H1 (cell line): ENCODE measurements around the gene CHCHD3. TPM values are rescaled to one million over a fixed set of nuclear protein-coding genes. Genes with fewer than 3 reads are reported as not detected.

ENCODE experiments used
- CTCF ChIA-PET: fragments of 300-600 bp; sonication (Branson Sonifier 250); formaldehyde crosslinking; loops from one replicate; lab custom pipeline; 2021; ENCODE audit not compliant: partially characterized antibody; lab: Charles Lee
- POLR2A ChIA-PET: fragments of 300-600 bp; sonication (Branson Sonifier 250); formaldehyde crosslinking; loops from one replicate; lab custom pipeline; 2021; ENCODE audit warnings: inconsistent platforms; ENCODE audit not compliant: partially characterized antibody; lab: Charles Lee
- DNase-seq, 2 experiments: peaks; one replicate each; pipeline versions ENCODE4 v3.0.0 to v3.0.0-alpha.2; 2010 to 2022; ENCODE audit warnings: low spot score in 2 of 2, low read depth in 1 of 2, mixed read lengths in 1 of 2
- FAIRE-seq: peaks from 2 replicates; lab custom pipeline; 2011; peaks lifted over from hg19 to GRCh38; lab: Jason Lieb, UNC
- H2AFZ ChIP-seq: 2 replicates; pipeline ENCODE4 v1.8.1; 2012; ENCODE audit warnings: low read length, inconsistent platforms
- H2AK5ac ChIP-seq: 2 replicates; pipeline ENCODE4 v1.6.1; 2013; ENCODE audit warnings: low read depth, low read length
- H2BK120ac ChIP-seq: replicated peaks from 2 replicates; pipeline ENCODE3; 2013; ENCODE audit warnings: low read depth, low read length, inconsistent platforms
- H2BK12ac ChIP-seq: 2 replicates; pipeline ENCODE4 v1.6.1; 2013; ENCODE audit warnings: low read depth, low read length
- H2BK15ac ChIP-seq: 2 replicates; pipeline ENCODE4 v1.6.1; 2013; ENCODE audit warnings: low read length
- H2BK20ac ChIP-seq: 2 replicates; pipeline ENCODE4 v1.6.1; 2013; ENCODE audit warnings: low read length
- H2BK5ac ChIP-seq: 2 replicates; pipeline ENCODE4 v1.6.1; 2013; ENCODE audit warnings: low read depth, low read length
- H3K14ac ChIP-seq: 2 replicates; pipeline ENCODE4 v1.6.1; 2013; ENCODE audit warnings: inconsistent platforms; ENCODE audit not compliant: insufficient read length
- H3K18ac ChIP-seq: 2 replicates; pipeline ENCODE4 v1.6.1; 2013; ENCODE audit warnings: low read length; ENCODE audit errors: extremely low read depth
- H3K23ac ChIP-seq: 2 replicates; pipeline ENCODE4 v1.6.1; 2013; ENCODE audit warnings: inconsistent platforms; ENCODE audit not compliant: insufficient read length
- H3K23me2 ChIP-seq: 2 replicates; pipeline ENCODE4 v1.6.1; 2013; ENCODE audit warnings: low read depth, low read length
- H3K27ac ChIP-seq: 2 replicates; pipeline ENCODE4 v1.6.1; 2011; ENCODE audit warnings: low read depth, low read length, inconsistent platforms
- H3K27me3 ChIP-seq, 4 experiments: replicated peaks in 1 of 4; 1 replicate in 1 of 4; 2 replicates in 3 of 4; pipeline versions ENCODE4 v1.6.1 to v1.8.1; 2011 to 2013; ENCODE audit warnings: low read length in 3 of 4, mild to moderate bottlenecking in 3 of 4, inconsistent platforms in 2 of 4, mixed read lengths in 2 of 4, moderate library complexity in 1 of 4; ENCODE audit not compliant: control insufficient read depth in 3 of 4, insufficient read depth in 3 of 4; ENCODE audit errors: extremely low read depth in 1 of 4
- H3K36me3 ChIP-seq, 4 experiments: 2 replicates each; pipeline versions ENCODE4 v1.6.1 to v1.8.1; 2011 to 2013; ENCODE audit warnings: mild to moderate bottlenecking in 4 of 4, low read length in 3 of 4, moderate library complexity in 2 of 4, control low read depth in 1 of 4, inconsistent platforms in 1 of 4; ENCODE audit not compliant: insufficient read depth in 4 of 4, control insufficient read depth in 2 of 4
- H3K4ac ChIP-seq: replicated peaks from 2 replicates; pipeline ENCODE3; 2013; ENCODE audit warnings: low read length, low read depth, mixed read lengths, inconsistent platforms; ENCODE audit not compliant: insufficient read length
- H3K4me1 ChIP-seq, 4 experiments: replicated peaks in 1 of 4; 1 replicate in 1 of 4; 2 replicates in 3 of 4; pipeline versions ENCODE4 v1.6.1 to v1.8.1; 2011 to 2013; ENCODE audit warnings: low read length in 3 of 4, inconsistent platforms in 2 of 4, mixed read lengths in 1 of 4; ENCODE audit not compliant: insufficient read depth in 4 of 4, control insufficient read depth in 3 of 4
- H3K4me2 ChIP-seq, 2 experiments: 2 replicates each; pipeline versions ENCODE4 v1.6.1 to v1.8.1; 2011 to 2013; ENCODE audit warnings: low read depth in 2 of 2, low read length in 2 of 2, control low read depth in 1 of 2, inconsistent platforms in 1 of 2, mild to moderate bottlenecking in 1 of 2; ENCODE audit not compliant: insufficient read depth in 1 of 2
- H3K4me3 ChIP-seq, 4 experiments: fragments of 200-600, 300-600 bp in 1 of 4; sonication (generic), shearing (Covaris generic), sonication (Bioruptor Twin) in 1 of 4; 2 replicates each; pipeline versions ENCODE4 v1.5.1 to v1.8.1; 2011 to 2016; ENCODE audit warnings: low read length in 4 of 4, low read depth in 3 of 4, control low read depth in 2 of 4, inconsistent platforms in 2 of 4, mild to moderate bottlenecking in 2 of 4, mixed read lengths in 1 of 4, moderate library complexity in 1 of 4; ENCODE audit not compliant: insufficient read depth in 2 of 4; ENCODE audit errors: extremely low read depth in 1 of 4
- H3K56ac ChIP-seq: replicated peaks from 2 replicates; pipeline ENCODE3; 2013; ENCODE audit warnings: low read depth, mild to moderate bottlenecking, mixed read lengths, low read length, inconsistent platforms; ENCODE audit not compliant: insufficient read length
- H3K79me1 ChIP-seq: 2 replicates; pipeline ENCODE4 v1.6.1; 2013; ENCODE audit warnings: low read depth, low read length, control low read depth
- H3K79me2 ChIP-seq, 2 experiments: 2 replicates each; pipeline versions ENCODE4 v1.6.1 to v1.8.1; 2012 to 2013; ENCODE audit warnings: low read length in 2 of 2, mild to moderate bottlenecking in 2 of 2, inconsistent platforms in 1 of 2; ENCODE audit not compliant: insufficient read depth in 2 of 2, control insufficient read depth in 1 of 2
- H3K9ac ChIP-seq, 4 experiments: replicated peaks in 1 of 4; 1 replicate in 1 of 4; 2 replicates in 3 of 4; pipeline versions ENCODE4 v1.6.1 to v1.8.1; 2011 to 2013; ENCODE audit warnings: low read depth in 3 of 4, low read length in 3 of 4, control low read depth in 2 of 4, mild to moderate bottlenecking in 2 of 4, moderate library complexity in 2 of 4, inconsistent platforms in 1 of 4; ENCODE audit errors: extremely low read depth in 1 of 4
- H3K9me3 ChIP-seq, 2 experiments: 2 replicates each; pipeline versions ENCODE4 v1.6.1 to v1.8.1; 2012 to 2013; ENCODE audit warnings: mild to moderate bottlenecking in 2 of 2, moderate library complexity in 2 of 2, control low read depth in 1 of 2, inconsistent platforms in 1 of 2, low read depth in 1 of 2, low read length in 1 of 2, mixed read lengths in 1 of 2; ENCODE audit not compliant: insufficient read depth in 2 of 2
- H4K20me1 ChIP-seq, 2 experiments: replicated peaks in 1 of 2; 2 replicates each; pipeline versions ENCODE3 to v1.8.1; 2011 to 2013; ENCODE audit warnings: inconsistent platforms in 2 of 2, low read length in 2 of 2, mild to moderate bottlenecking in 1 of 2; ENCODE audit not compliant: insufficient read depth in 2 of 2, control insufficient read depth in 1 of 2
- H4K5ac ChIP-seq: 2 replicates; pipeline ENCODE4 v1.6.1; 2013; ENCODE audit warnings: low read length, low read depth, mixed read lengths, inconsistent platforms; ENCODE audit not compliant: insufficient read length
- H4K8ac ChIP-seq: 2 replicates; pipeline ENCODE4 v1.8.0; 2013; ENCODE audit warnings: mild to moderate bottlenecking, moderate library complexity, low read length, inconsistent platforms; ENCODE audit not compliant: insufficient read depth; ENCODE audit errors: extremely low read depth
- H4K91ac ChIP-seq: replicated peaks from 2 replicates; pipeline ENCODE3; 2013; ENCODE audit warnings: low read length, mixed read lengths, inconsistent platforms; ENCODE audit not compliant: insufficient read length
- ATF2 ChIP-seq: IDR thresholded peaks from 2 replicates; pipeline ENCODE4 v1.6.1; 2012; ENCODE audit warnings: low read length, inconsistent platforms
- BACH1 ChIP-seq: IDR thresholded peaks from 2 replicates; pipeline ENCODE4 v1.6.1; 2012; ENCODE audit warnings: low read length, improper control_type of control experiment
- CHD1 ChIP-seq: IDR thresholded peaks from 2 replicates; pipeline ENCODE4 v1.6.1; 2012; ENCODE audit warnings: low read depth, low read length, improper control_type of control experiment
- EP300 ChIP-seq, 2 experiments: IDR thresholded peaks; 1 replicate in 1 of 2; 2 replicates in 1 of 2; pipeline ENCODE4 v1.6.1; 2011 to 2012; ENCODE audit warnings: low read depth in 2 of 2, low read length in 2 of 2, mild to moderate bottlenecking in 2 of 2, borderline replicate concordance in 1 of 2, inconsistent platforms in 1 of 2, moderate library complexity in 1 of 2
- GABPA ChIP-seq: IDR thresholded peaks from 2 replicates; pipeline ENCODE4 v1.6.1; 2011; ENCODE audit warnings: mild to moderate bottlenecking, low read length, moderate library complexity, borderline replicate concordance; ENCODE audit not compliant: insufficient read depth
- NRF1 ChIP-seq: IDR thresholded peaks from 2 replicates; pipeline ENCODE4 v1.6.1; 2011; ENCODE audit warnings: mild to moderate bottlenecking, low read depth, low read length, improper control_type of control experiment
- YY1 ChIP-seq: IDR thresholded peaks from 2 replicates; pipeline ENCODE4 v1.6.1; 2011; ENCODE audit warnings: low read depth, mild to moderate bottlenecking, low read length
- WGBS, 2 experiments: shearing (Covaris generic) in 1 of 2; methylation state at CpG; one replicate each; pipeline versions ENCODE4 v1.1.6 to v1.1.7; 2013 to 2015; ENCODE audit warnings: low lambda C conversion rate in 2 of 2, mixed read lengths in 2 of 2, inconsistent platforms in 1 of 2, low coverage in 1 of 2, missing lambda C conversion rate in 1 of 2; ENCODE audit not compliant: insufficient replicate concordance in 2 of 2, insufficient coverage in 1 of 2, insufficient read length in 1 of 2; ENCODE audit errors: extremely low coverage in 1 of 2, missing lambda C conversion rate in 1 of 2; 5-methylcytosine and 5-hydroxymethylcytosine counted together
- polyA plus RNA-seq, 7 experiments: library from polyadenylated mRNA; depleted of rRNA in 3 of 7; stranded (reverse) in 5 of 7; unstranded in 2 of 7; fragments of >200 nt in 5 of 7; fragments of 200-250 nt in 2 of 7; gene quantifications; 1 replicate in 5 of 7; 2 replicates in 1 of 7; 4 replicates in 1 of 7; pipeline versions ENCODE4 v1.2.1 to v1.2.3, GENCODE V29; 2011 to 2013; ENCODE audit warnings: missing spikeins in 2 of 7, mixed read lengths in 2 of 7
- total RNA-seq: library from RNA; stranded (reverse); fragmentation: NEBNext Ultra II Directional; extraction: Animal tissue kit (Norgen Biotek cat#: 25700); gene quantifications from 2 replicates; pipeline ENCODE4 v1.2.1, GENCODE V29; 2021

The CHCHD3 gene
- total and polyA plus RNA-seq, 2 of the 8 experiments (the other 6 are each of a cell fraction or from before 2014, with no cell fraction given) = 42.9 to 137 TPM

- Histone ChIP-seq H3K27me3 (no peaks in the 10 kb centered on the region), H3K36me3 (no peaks in the 10 kb centered on the region), H4K20me1 (no peaks in the 10 kb centered on the region), H2BK12ac (no peak overlapping the region), H3K79me1 (no peaks in the 10 kb centered on the region), H3K23ac (no peak overlapping the region), H2AFZ (no peak overlapping the region), H4K5ac (no peak overlapping the region), H3K56ac (no peak overlapping the region), H3K4me3 (no peak overlapping the region), H3K79me2 (no peaks in the 10 kb centered on the region), H3K4me1 (peaks cover 0 to 7% (median 3%) of the 10 kb centered on the region in 4 experiments; a peak in 5 of 7 replicates), H3K4ac (no peak overlapping the region), H3K14ac (no peak overlapping the region), H3K9ac (0 out of 7 replicates have a peak overlapping the region, but pooled peaks of 1 of the 4 experiments have one; percentile 24), H2BK5ac (no peak overlapping the region), H2BK120ac (no peak overlapping the region), H3K27ac (no peak overlapping the region), H3K9me3 (no peaks in the 10 kb centered on the region), H2BK20ac (no peak overlapping the region), H3K4me2 (no peak overlapping the region), H2BK15ac (no peak overlapping the region), H3K23me2 (no peaks in the 10 kb centered on the region), H3K18ac (no peak overlapping the region), H2AK5ac (no peak overlapping the region), H4K91ac (no peak overlapping the region), H4K8ac (no peak overlapping the region)
- ChIA-PET CTCF (interaction anchor here (1.3 kb wide), 1 partner anchor 13 kb away, joined by 3 read pairs; no protein-coding TSS in a partner anchor), POLR2A (no interaction called here)
- DNase-seq = no peak
- 95% methylated on average over 5 of the region's 5 CpGs; no CpG with 5 or more reads in 1 of the 2 experiments for WGBS, 2 experiments
- no peak for TF ChIP-seq ATF2
- TF ChIP-seq EP300 (IDR thresholded peaks at IDR 0.05; ENCODE audit: borderline replicate concordance in 1 of 2, low read depth in 2 of 2, low read length in 2 of 2) = no peak
- no peak for TF ChIP-seq YY1
- TF ChIP-seq BACH1 = no peak
- TF ChIP-seq GABPA = no peak
- TF ChIP-seq NRF1 = no peak
- TF ChIP-seq CHD1 = no peak
- no peak for FAIRE-seq
Observed at GRCh38 chr7:133117452-133117851, 35.6 kb upstream of the CHCHD3 start.
